ENCODE measurements around the gene LST1. TPM values are rescaled to one million over a fixed set of nuclear protein-coding genes. Genes with fewer than 3 reads are reported as not detected.

The LST1 gene
- 74.9 TPM for total RNA-seq

DNA sequence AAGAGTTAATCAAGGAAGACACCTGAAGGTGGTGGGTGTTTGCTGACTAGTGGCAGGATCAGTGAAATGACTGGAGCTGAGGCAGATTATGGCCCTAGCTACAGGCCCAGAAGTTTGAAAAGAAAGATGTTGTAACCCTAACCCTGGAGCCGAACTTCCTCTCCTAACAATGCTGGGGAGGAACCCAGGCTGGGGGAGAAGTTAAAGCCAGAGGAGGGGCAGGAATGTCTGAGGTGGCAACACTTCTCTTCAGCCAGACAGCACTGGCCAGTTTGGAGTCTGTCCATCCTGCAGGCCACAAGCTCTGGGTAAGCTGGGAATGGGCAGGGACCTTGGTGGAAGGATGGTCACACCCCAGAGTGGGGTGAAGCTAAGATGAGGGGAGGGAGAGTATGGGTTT lies at the start of gene LST1:
LST1 (plus strand) TSS at position 270 of the 400 bp plus-strand sequence. CDS start 1,023 bp downstream, outside the sequence.
- DNase-seq (ENCODE audit: low read depth in 2 of 3, low spot score in 2 of 3): peak in 1 of 3 donors; percentile 54

DNA sequence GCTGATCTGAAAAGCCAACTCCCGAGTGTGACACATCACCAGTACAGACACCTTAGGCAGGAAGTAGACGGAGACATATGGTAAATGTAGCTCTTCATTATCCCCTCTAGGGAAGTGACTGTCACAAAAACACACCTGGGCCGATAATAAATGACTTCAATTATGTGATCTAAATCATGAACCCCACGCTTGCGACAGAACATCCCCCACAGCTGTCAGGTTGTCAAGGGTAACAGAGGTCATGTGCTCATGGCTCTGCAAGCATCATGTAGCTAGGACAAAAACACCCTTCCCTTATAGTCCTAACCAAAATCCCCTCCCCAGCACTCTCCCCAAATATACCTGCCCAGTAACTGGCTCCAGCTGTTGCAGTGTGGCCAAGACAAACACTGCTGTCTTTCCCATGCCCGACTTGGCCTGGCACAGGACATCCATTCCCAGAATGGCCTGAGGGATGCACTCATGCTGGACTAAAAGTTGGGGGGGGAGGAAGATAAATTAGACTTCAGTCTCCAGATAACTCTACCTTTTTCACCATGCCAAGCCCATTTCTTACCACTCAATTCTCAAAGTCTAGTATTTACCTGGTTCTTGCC lies 47.2 kb upstream of the LST1 start:
- DNase-seq (ENCODE audit: low read depth in 2 of 3, low spot score in 2 of 3): no peak

DNA sequence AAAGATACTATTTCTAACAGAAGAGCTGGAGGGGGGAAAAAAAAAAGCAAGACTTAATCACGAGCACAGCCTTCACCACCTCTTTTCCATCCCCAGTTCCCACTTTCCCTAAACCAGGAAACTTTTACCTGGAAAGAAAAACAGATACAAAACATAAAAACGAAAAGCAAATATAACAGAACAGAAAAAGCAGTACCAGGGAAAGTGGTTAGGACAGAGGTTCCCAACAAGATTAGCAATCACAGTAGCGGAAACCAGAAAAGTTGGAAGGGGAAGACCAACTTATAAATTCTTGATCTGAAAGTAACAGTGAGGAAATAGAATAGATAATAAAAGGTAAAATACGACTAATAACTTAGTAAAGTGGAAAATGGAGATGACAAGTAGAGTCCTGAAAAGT lies 45.4 kb upstream of the LST1 start:
- DNase-seq (ENCODE audit: low read depth in 2 of 3, low spot score in 2 of 3): no peak

DNA sequence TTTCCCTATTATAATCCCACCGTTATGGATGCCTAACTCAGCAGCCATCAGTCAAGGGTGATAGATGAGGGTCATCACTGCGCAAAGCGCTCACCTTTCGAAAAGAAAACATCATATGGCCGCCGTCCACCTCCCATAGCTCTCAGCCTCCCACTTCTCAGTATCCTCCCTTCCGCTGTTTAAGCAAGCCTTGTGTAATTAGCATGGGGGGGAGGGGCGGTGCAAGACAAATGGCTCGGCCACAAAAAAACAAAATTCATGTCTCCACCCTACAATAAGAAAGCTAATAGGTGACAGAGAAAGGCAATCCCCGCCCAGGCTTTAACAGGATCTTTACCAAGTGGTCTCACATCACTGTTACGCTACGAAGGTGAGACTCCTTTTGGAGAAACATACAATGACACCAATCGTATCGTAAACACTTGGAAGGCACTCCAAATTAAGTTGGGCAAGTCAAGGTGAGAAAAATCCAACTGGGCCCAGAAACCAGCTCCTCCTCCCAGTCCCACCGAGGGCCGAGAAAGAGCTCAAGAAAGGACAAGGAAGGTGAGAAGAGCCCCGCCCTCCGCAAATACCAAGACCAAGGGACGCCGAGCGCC lies 44.9 kb upstream of the LST1 start:
- peak in 2 of 3 donors; percentile 56 to 73 for DNase-seq (ENCODE audit: low read depth in 2 of 3, low spot score in 2 of 3)

DNA sequence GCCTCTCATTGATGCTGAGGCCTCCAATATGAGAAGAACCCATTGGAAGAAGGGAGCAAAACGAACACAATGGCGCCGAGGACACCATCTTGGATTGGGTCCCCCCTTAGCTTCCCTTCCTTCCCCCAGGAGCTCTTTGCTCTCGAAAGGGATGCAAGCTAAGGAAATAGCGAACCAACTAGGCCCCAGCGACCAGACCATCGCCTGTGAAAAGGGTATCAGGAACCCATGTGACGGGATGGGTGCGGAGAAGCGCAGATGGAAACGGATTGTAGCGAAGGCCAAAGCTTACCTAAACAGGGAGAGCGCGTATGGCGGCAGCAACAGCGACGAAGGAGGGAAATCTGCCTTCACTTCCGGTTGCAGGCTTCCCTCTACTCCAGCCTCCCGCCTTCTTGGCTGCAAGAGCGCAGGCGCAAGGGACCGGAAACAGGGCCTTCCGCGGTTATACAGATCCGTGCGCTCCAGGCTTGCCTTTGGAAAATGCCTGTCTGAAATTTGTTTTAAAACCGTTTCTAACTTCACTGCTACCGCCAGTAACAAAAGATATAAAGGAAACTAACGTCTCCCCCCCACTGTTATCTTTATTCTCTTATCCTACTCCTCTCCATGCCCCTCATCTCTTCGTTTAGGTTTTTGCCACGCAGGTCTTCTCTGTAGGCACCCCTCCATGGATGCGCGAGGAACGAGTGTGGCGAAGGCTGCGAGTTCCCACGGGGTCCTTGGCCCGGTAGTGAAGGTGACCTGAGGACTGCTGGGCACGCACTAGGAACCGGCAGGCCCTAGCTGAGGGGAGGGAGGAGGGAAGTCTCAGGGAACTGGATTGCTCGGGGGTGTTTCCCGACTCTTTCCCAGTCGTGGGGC lies 44.2 kb upstream of the LST1 start, which contains the start of gene DDX39B:
DDX39B (minus strand) TSS at position 346 of the 864 bp plus-strand sequence. CDS start 1,471 bp downstream, outside the sequence.
- DNase-seq (ENCODE audit: low read depth in 2 of 3, low spot score in 2 of 3): peak; percentile 90 to 99 (median 97)

DNA sequence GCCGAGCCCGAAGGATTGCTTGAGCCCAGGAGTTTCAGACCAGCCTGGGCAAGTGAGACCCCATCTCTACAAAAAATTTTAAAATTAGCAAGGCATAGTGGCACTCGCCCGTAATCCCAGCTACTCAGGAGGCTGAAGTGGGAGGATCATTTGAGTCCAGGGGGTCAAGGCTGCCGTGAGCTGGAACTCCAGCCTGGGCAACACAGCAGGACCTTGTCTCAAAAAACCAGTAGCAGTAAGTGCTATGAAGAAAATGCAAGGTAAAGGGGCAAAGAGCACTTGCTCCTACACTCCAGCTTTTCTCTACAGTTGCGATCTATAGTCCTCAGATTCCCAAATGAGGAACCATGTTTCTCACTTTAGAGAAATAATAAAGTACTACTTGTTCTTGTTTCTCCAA lies 42.4 kb upstream of the LST1 start:
- no peak for DNase-seq (ENCODE audit: low read depth in 2 of 3, low spot score in 2 of 3)

DNA sequence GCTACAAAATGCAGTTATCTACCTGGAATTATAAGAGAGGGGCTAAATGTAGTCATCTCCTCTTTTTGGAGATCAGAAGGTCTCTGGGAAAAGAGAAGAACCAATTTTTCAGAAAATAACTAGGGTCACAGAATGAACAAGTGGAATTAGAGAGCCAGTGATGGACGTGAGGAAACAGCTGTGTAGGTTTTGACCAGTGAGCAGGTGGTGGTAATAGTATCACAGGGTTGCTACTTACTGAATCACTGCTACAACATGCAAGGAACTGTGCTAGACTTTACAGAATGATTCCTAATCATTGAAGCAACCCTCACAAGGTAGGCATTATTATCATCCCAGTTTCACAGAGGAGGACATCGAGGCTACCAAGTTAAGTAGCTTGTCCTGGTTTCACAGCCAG lies 41.4 kb upstream of the LST1 start:
- no peak for DNase-seq (ENCODE audit: low read depth in 2 of 3, low spot score in 2 of 3)

DNA sequence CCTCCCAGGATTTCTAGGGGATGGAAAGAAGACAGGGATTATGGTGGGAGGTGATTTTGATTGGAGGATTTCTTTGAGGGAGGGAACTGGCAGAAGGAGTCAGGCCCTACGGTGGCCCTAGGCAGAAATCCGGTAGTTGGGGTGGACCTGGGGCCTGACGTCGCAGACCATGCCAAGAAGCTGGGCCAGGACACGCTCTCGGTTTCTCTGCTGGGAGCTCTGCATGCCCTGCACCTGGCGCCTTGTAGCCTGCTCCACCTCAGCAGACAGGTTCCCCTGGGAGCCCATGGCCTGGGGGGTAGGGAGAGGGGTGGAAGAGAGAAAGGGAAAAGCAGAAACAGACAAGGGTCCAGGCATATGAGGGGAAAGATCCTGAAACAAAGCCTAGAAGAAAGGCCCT lies 40.8 kb upstream of the LST1 start:
- DNase-seq (ENCODE audit: low read depth in 2 of 3, low spot score in 2 of 3): no peak

DNA sequence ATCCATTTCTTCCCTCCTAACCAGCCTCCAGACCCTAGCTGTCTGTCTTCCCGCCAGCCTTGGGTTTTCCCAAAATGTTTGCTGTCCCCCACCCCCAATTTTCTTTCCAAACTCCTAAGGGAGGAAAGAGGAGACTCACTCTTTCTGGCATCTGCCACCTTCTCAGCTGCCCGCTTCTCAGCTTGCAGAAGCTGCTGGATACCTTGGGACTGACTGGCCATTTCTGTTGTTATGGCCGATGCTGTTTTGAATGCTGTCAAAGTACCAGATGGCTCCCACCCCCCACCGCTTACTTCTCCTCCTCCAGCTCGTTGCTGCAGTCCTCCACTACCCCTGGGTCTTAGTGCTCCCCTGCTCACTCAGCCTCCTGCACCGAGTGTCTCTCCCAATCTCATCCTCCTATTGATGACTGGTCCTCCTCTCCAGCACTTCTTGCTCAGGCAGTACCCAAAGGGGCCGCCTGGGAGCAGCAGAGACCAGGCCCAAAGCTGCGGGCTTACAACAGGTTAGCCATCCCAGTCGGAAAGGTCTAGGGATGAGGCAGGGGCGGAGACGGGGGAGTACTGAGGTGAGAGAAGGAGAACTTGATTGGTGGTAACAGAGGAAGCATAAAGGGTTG lies 39.6 kb upstream of the LST1 start, which contains the start of gene ATP6V1G2:
ATP6V1G2 (minus strand) TSS at position 270 of the 619 bp plus-strand sequence; CDS start at position 221, 49 bp downstream.
- DNase-seq (ENCODE audit: low read depth in 2 of 3, low spot score in 2 of 3): peak; percentile 57 to 87 (median 85)

DNA sequence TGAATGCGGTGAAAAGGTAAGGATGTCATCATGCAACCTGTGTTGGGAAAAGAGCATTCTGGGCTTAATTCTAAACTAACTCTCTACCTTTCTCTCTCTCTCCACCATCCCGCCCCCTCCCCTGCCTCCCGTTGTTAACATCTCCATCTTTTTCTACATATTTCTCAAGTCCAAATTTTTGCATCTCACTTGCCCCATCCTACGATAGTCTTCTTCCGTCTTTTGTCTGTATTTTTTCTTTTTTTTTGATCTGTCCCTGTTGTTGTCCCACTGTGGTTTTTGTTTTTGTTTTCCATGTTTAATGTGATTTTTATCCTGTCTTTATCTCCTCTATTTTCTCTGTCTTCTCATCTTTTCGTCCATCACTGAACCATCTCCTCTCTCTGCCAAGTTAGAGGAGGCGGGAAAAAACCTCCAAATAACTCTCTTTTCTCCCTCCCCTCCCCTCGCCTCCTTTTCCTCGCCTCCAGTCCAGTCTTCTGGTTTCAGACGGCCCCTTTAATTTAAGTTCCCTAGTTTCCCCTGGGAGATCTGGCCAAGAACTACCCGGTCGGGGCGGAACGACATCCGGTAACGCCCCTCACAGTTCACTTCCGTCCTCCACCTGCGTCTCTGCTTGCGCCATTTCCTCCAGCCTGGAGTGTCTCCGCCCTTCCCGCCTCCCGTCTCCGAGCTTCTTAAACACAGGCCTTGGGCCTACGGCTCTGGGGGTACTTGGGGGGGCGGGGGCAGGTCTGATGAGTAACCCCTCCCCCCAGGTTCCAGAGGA lies 38.9 kb upstream of the LST1 start, which contains the start of gene NFKBIL1:
NFKBIL1 (plus strand) TSS at position 651 of the 769 bp plus-strand sequence; CDS start at position 738, 87 bp downstream.
- DNase-seq (ENCODE audit: low read depth in 2 of 3, low spot score in 2 of 3): peak; percentile 78 to 95 (median 93)

DNA sequence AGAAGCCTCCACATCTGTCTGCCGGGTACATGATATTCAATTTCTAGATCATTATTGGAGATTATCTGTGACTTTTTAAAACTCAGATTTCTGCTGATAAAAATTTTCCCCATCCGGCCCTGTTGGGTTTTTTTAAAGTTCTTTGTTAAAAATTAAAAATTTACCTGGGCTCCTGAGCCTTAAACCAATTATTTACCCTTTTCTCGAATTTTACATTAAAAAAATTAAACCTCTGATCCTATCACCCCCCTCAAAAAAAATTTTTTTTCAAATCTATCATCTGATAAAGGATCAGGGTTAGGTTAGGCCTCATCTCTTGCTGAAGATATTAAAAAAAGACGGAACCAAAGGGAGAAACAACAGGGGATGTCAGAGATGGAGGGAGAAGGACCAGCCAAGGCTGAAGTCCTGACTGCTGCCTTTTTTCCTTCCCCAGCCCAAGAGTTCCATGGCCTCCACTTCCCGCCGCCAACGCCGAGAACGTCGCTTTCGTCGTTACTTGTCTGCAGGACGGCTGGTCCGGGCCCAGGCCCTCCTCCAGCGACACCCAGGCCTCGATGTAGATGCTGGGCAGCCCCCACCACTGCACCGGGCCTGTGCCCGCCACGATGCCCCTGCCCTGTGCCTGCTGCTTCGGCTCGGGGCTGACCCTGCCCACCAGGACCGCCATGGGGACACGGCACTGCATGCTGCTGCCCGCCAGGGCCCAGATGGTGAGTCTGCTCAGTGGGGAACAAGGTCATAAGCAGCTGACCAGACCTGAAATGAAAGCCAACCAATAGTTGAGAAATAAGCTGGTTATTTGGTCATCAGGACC lies 38.1 kb upstream of the LST1 start:
- DNase-seq (ENCODE audit: low read depth in 2 of 3, low spot score in 2 of 3): no peak

DNA sequence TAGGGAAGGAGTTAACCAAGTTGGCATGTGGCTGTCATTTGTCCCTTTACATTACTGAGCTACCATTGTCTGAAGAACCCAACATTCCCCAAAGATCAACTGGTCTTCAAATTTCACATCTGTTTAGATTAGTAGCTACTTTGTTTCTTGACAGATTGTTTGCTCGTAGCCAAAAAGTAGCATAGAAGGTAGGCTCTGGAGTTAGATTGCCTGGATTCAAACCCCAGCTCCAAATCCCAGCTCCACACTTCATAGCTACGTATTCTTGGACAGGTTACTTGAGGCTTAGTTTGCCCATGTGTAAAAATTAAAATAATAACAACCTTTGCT lies 37.6 kb upstream of the LST1 start:
- no peak for DNase-seq (ENCODE audit: low read depth in 2 of 3, low spot score in 2 of 3)

DNA sequence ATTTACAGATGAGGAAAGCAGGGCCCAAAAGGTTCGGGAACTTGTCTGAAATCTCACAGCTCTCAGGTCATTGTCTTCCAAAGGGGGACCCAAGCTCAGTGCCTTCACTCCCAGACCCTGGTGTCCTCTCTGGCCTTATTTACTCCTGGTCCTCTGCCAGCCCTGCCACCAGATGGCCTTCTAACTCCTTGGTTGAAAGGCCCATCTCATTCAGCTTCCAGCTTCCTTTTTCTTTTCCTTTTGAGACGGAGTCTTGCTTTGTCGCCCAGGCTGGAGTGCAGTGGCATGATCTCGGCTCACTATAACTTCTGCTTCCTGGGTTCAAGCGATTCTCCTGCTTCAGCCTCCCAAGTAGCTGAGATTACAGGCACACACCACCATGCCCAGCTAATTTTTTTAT lies 34.7 kb upstream of the LST1 start:
- peak in 2 of 3 donors; percentile 81 to 90 for DNase-seq (ENCODE audit: low read depth in 2 of 3, low spot score in 2 of 3)

DNA sequence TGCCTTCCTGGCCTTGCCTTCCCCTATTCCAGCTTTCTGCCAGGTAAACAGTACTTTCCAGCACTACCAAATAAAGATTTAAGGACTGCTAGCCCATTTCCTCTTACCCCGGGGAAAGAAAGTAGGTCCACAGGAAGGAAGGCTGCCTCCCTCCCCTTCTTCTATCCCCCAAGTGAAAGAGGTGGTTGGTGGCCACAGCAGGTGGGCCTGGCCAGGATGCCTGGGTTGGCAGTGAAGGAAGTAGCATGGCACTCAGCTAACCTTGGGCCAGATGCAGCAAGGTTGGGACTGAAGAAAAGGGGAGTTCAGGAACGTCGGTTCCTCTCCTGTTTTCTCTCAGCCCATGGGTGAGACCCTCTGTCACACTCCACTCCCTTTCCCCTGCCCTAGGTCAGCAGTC lies 29.8 kb upstream of the LST1 start:
- DNase-seq (ENCODE audit: low read depth in 2 of 3, low spot score in 2 of 3): no peak

DNA sequence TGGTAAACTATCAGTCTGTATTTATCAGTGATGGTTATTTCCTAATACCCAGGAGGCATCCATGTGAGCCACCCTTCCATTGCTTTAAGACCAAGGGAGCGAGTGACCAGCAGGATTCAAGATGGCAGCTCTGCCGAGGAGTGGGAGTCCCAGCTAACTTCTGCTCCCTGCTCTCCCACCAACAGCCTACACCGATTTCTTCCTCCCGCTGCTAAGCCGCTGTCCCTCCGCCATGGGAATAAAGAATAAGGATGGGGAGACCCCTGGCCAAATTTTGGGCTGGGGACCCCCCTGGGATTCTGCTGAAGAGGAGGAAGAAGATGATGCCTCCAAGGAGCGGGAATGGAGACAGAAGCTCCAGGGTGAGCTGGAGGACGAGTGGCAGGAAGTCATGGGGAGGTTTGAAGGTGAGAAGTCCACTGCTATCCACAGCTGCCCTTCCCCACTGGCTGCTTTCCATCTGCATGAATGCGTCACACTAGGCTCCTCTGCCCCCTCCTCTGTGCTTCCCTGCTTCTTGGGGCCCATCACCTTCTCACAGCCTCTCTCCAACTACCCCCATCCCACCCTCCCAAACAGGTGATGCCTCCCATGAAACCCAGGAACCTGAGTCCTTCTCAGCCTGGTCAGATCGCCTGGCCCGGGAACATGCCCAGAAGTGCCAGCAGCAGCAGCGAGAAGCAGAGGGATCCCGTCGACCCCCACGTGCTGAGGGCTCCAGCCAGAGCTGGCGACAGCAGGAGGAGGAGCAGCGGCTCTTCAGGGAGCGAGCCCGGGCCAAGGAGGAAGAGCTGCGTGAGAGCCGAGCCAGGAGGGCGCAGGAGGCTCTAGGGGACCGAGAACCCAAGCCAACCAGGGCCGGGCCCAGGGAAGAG lies 28.4 kb upstream of the LST1 start:
- no peak for DNase-seq (ENCODE audit: low read depth in 2 of 3, low spot score in 2 of 3)

DNA sequence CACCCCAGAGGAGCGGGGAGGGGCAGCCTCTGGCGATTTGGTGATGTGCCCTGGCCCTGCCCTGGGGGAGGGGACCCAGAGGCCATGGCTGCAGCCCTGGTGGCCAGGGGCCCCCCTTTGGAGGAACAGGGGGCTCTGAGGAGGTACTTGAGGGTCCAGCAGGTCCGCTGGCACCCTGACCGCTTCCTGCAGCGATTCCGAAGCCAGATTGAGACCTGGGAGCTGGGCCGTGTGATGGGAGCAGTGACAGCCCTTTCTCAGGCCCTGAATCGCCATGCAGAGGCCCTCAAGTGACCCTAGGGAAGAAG lies 27.8 kb upstream of the LST1 start:
- no peak for DNase-seq (ENCODE audit: low read depth in 2 of 3, low spot score in 2 of 3)

DNA sequence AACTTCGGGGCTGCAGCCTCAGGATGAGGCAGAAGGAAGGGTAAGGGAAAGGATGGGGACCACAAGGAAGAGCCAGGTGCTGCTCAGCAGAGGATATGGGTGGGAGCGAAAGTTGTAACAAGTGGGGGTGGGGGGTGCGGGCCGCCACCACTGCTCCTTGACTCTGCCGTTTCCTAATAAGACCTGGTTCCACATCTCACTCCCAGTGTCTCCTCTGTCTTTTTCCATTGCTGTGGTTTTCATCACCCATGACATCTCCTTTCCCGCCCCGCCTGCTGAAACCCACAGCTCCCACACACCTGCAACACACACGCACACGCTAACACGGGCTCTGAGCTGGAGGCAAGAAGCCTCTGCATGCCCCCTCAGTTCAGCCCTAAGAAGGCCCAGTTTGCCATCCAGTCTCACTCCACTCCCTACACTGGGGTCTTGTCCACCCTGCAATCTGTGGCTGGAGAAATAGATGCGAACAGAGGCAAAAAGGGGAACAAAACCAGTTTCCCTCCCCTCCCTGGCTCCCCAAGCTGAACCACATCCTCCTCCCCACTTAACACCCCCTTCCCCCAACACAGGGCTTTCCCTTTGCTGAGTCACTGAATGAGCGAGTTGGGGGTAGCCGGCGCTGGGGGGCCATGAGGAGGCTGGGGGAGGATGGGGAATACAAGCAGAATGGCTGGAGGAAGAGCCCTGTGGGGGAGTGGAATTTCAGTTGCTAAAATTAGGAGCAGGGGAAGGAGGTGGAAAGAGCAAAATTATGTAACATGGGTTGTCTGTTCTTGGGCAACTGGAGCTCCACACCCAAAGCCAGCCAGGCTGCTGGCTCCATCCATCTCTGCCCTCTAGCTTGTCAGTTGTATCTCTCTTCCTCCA lies 27.2 kb upstream of the LST1 start:
- peak in 2 of 3 donors; percentile 90 to 94 for DNase-seq (ENCODE audit: low read depth in 2 of 3, low spot score in 2 of 3)

DNA sequence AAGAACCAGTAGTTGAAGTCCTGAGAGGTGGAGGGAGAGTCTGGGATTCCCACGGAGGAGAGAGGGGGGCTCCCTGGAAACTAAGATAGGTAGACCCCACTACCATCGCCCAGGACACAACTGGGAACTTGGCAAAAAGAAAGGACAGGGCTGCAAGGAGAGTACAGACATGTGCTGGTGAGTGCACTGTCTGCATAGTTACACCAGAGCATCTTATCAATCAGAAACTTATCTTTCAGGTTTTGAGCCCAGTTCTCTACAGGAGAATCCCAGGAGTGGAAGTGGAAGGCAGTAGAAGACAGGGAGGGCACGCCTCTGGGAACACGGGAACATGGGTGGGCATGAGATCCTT lies 26.5 kb upstream of the LST1 start:
- DNase-seq (ENCODE audit: low read depth in 2 of 3, low spot score in 2 of 3): no peak

All from hematopoietic multipotent progenitor cell (in vitro differentiated cells).